ENCODE measurements around the gene SUGP1. TPM values are rescaled to one million over a fixed set of nuclear protein-coding genes. Genes with fewer than 3 reads are reported as not detected.

SUGP1 gene
- total RNA-seq, 2 experiments from 2014 or later, result 34.6 to 61.4 TPM

GRCh38 chr19:19337120-19337519 is 16.8 kb upstream of the SUGP1 start:
- ChIA-PET POLR2A (interaction anchor here (0.5 kb wide), 1 partner anchor 1928 kb away, joined by 4 read pairs; no protein-coding TSS in a partner anchor), CTCF (ENCODE audit: unreplicated experiment) (no interaction called here)
- H3K4me1 ChIP-seq (ENCODE audit: insufficient read depth, low read length, poor library complexity, severe bottlenecking), result no peaks in the 10 kb centered on the region
- no peaks in the 10 kb centered on the region for H3K9me3 ChIP-seq (ENCODE audit: low read length)
- H3K4me3 ChIP-seq (ENCODE audit: low read depth, low read length, poor library complexity, severe bottlenecking), result no peak overlapping the region
- no peak overlapping the region for H2AFZ ChIP-seq (ENCODE audit: low read length)
- no peaks in the 10 kb centered on the region for H3K9me2 ChIP-seq (ENCODE audit: insufficient read depth, low read length)
- peaks cover 72% of the 10 kb centered on the region for H3K36me3 ChIP-seq (ENCODE audit: insufficient read depth, low read length)
- no peaks in the 10 kb centered on the region for H3K79me2 ChIP-seq (ENCODE audit: insufficient read depth, low read depth, low read length)
- BruUV-seq (replicated peaks), result no TSS peak
- no peak overlapping the region for H3K27ac ChIP-seq (ENCODE audit: low read depth, low read length, poor library complexity, severe bottlenecking)
- TF ChIP-seq, protein P1, sequence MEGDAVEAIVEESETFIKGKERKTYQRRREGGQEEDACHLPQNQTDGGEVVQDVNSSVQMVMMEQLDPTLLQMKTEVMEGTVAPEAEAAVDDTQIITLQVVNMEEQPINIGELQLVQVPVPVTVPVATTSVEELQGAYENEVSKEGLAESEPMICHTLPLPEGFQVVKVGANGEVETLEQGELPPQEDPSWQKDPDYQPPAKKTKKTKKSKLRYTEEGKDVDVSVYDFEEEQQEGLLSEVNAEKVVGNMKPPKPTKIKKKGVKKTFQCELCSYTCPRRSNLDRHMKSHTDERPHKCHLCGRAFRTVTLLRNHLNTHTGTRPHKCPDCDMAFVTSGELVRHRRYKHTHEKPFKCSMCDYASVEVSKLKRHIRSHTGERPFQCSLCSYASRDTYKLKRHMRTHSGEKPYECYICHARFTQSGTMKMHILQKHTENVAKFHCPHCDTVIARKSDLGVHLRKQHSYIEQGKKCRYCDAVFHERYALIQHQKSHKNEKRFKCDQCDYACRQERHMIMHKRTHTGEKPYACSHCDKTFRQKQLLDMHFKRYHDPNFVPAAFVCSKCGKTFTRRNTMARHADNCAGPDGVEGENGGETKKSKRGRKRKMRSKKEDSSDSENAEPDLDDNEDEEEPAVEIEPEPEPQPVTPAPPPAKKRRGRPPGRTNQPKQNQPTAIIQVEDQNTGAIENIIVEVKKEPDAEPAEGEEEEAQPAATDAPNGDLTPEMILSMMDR (conservative IDR thresholded peaks at IDR 0.05; ENCODE audit: low read length), result no peak
- no peak for TF ChIP-seq EZH2phosphoT487 (IDR thresholded peaks at IDR 0.05; ENCODE audit: borderline replicate concordance, low read depth, low read length)
- intact Hi-C loops (cut with micrococcal nuclease; ENCODE audit: unreplicated experiment), result no loop called here
- no peak for DNase-seq (ENCODE audit: low spot score)
- no peaks in the 10 kb centered on the region for H4K20me1 ChIP-seq (ENCODE audit: insufficient read depth, low read length)
- no peak overlapping the region for H3K4me2 ChIP-seq (ENCODE audit: low read length)

DNA sequence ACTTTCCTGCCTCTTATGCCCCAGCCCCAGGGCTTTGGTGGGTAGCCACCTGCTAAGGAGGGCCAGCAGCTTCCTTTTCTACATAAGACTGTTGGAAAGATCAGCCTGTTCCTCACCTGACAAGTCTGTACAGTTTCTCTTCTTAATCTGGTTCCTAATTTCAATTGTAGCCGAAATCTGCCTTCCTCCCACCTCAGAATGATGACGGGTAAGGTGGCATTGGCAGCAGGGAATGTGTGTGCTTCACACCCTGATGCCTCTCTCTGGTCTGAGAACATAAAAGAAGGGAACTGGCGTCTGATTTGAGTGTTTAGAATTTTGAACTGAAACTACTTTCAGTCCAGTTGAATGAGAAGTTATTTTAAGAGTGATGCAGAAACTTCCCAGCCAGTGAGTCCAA is 16.3 kb upstream of the SUGP1 start:
- no peak for DNase-seq (ENCODE audit: low spot score)
- Histone ChIP-seq H3K36me3 (ENCODE audit: insufficient read depth, low read length) (peaks cover 72% of the 10 kb centered on the region), H3K4me3 (ENCODE audit: low read depth, low read length, poor library complexity, severe bottlenecking) (no peak overlapping the region), H3K79me2 (ENCODE audit: insufficient read depth, low read depth, low read length) (no peaks in the 10 kb centered on the region), H3K9me3 (ENCODE audit: low read length) (no peaks in the 10 kb centered on the region), H3K4me2 (ENCODE audit: low read length) (no peak overlapping the region), H3K27ac (ENCODE audit: low read depth, low read length, poor library complexity, severe bottlenecking) (no peak overlapping the region), H4K20me1 (ENCODE audit: insufficient read depth, low read length) (no peaks in the 10 kb centered on the region), H2AFZ (ENCODE audit: low read length) (no peak overlapping the region), H3K9me2 (ENCODE audit: insufficient read depth, low read length) (no peaks in the 10 kb centered on the region), H3K4me1 (ENCODE audit: insufficient read depth, low read length, poor library complexity, severe bottlenecking) (no peaks in the 10 kb centered on the region)
- no TSS peak for BruUV-seq (replicated peaks)
- ChIA-PET CTCF (ENCODE audit: unreplicated experiment) (no interaction called here), POLR2A (interaction anchor here (0.5 kb wide), 1 partner anchor 1928 kb away, joined by 4 read pairs; no protein-coding TSS in a partner anchor)
- intact Hi-C loops (cut with micrococcal nuclease; ENCODE audit: unreplicated experiment), result no loop called here
- no peak for TF ChIP-seq EZH2phosphoT487 (IDR thresholded peaks at IDR 0.05; ENCODE audit: borderline replicate concordance, low read depth, low read length)
- TF ChIP-seq, protein P1 (conservative IDR thresholded peaks at IDR 0.05; ENCODE audit: low read length), result no peak

DNA sequence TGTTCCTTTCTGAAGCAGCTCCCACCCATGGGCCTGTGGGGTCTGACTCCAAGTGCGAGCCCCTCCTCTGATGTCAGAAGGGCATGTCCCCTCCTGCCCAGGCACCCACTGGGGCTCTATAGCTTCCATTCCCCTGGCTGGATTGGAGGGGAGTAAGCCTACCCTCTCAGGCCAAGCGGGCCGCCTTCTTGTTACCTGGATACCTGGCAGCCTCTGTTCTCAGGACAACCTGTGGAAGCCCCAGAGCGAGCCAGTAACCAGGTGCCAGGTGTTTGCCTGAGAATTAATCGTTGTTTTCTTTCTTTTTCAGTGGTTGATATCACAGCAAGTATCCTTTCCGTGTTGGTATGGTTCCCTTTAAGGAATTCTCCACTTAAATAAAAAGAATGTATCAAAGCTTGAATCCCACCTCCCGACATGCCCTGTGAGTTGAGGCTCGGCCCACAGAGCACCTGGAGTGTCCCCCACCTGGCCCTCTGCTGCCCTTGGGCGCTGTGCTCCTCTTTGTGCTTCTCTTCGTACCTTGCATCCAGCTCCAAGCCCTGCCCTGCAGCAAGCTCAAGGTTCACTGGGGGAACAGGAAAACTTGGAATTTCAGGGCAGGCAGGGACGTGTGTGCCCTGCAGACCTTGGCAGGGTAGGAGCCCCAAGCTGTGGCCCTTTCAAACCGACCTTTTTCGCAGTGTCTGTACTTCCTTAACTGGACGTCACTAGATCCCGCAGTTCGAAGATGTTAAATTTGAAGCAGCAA is 15.3 kb upstream of the SUGP1 start:
- CTCF ChIA-PET (ENCODE audit: unreplicated experiment), result no interaction called here
- POLR2A ChIA-PET, result interaction anchor here (0.6 kb wide), 1 partner anchor 180 kb away, joined by 3 read pairs; no protein-coding TSS in a partner anchor
- Histone ChIP-seq H2AFZ (ENCODE audit: low read length) (no peak overlapping the region), H3K4me2 (ENCODE audit: low read length) (no peak overlapping the region), H3K4me1 (ENCODE audit: insufficient read depth, low read length, poor library complexity, severe bottlenecking) (no peaks in the 10 kb centered on the region), H3K9me2 (ENCODE audit: insufficient read depth, low read length) (no peaks in the 10 kb centered on the region), H3K9me3 (ENCODE audit: low read length) (no peaks in the 10 kb centered on the region), H3K27ac (ENCODE audit: low read depth, low read length, poor library complexity, severe bottlenecking) (no peak overlapping the region), H4K20me1 (ENCODE audit: insufficient read depth, low read length) (no peaks in the 10 kb centered on the region), H3K4me3 (ENCODE audit: low read depth, low read length, poor library complexity, severe bottlenecking) (no peak overlapping the region), H3K79me2 (ENCODE audit: insufficient read depth, low read depth, low read length) (no peaks in the 10 kb centered on the region), H3K36me3 (ENCODE audit: insufficient read depth, low read length) (peaks cover 72% of the 10 kb centered on the region)
- BruUV-seq (replicated peaks), result no TSS peak
- TF ChIP-seq, protein P1 (conservative IDR thresholded peaks at IDR 0.05; ENCODE audit: low read length), result no peak
- no peak for TF ChIP-seq EZH2phosphoT487 (IDR thresholded peaks at IDR 0.05; ENCODE audit: borderline replicate concordance, low read depth, low read length)
- DNase-seq (ENCODE audit: low spot score), result no peak
- intact Hi-C loops (cut with micrococcal nuclease; ENCODE audit: unreplicated experiment), result no loop called here

All from OCI-LY7 (cell line).